ENCODE measurements around the gene DOCK9.

DNA sequence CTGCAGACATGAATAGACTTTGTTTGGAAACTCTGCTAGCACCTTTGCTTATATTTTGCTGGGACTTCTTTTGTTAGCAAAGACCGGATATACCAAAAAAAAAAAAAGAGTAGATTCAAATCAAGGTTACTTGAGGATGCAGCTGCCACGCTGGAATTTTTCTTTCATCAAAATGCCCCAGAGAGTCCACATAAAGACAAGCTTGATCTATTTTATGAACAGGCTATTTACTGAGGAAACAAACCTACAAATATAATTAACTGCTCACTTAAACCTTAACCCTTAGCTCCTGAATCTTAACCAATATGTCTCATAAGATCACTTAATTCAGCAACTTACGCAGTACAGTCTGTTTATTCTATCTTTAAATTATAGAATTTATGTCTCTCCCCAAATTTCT lies 27.1 kb upstream of the DOCK9 start:
- TF ChIP-seq POLR2AphosphoS5 (IDR thresholded peaks at IDR 0.05) (no peak), POLR2A (IDR thresholded peaks at IDR 0.05; ENCODE audit: low read depth) (no peak), EP300 (IDR thresholded peaks at IDR 0.05) (no peak)
- TF ChIP-seq, protein P1, sequence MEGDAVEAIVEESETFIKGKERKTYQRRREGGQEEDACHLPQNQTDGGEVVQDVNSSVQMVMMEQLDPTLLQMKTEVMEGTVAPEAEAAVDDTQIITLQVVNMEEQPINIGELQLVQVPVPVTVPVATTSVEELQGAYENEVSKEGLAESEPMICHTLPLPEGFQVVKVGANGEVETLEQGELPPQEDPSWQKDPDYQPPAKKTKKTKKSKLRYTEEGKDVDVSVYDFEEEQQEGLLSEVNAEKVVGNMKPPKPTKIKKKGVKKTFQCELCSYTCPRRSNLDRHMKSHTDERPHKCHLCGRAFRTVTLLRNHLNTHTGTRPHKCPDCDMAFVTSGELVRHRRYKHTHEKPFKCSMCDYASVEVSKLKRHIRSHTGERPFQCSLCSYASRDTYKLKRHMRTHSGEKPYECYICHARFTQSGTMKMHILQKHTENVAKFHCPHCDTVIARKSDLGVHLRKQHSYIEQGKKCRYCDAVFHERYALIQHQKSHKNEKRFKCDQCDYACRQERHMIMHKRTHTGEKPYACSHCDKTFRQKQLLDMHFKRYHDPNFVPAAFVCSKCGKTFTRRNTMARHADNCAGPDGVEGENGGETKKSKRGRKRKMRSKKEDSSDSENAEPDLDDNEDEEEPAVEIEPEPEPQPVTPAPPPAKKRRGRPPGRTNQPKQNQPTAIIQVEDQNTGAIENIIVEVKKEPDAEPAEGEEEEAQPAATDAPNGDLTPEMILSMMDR (IDR thresholded peaks at IDR 0.05) = no peak

All from esophagus muscularis mucosa (tissue), 4 donors.